Measurements from ENCODE around the gene INSL6. TPM values are rescaled to one million over a fixed set of nuclear protein-coding genes. Genes with fewer than 3 reads are reported as not detected.

The INSL6 gene
- polyA plus RNA-seq, 1 of the 3 experiments (the other 2 are of a cell fraction): not detected

DNA sequence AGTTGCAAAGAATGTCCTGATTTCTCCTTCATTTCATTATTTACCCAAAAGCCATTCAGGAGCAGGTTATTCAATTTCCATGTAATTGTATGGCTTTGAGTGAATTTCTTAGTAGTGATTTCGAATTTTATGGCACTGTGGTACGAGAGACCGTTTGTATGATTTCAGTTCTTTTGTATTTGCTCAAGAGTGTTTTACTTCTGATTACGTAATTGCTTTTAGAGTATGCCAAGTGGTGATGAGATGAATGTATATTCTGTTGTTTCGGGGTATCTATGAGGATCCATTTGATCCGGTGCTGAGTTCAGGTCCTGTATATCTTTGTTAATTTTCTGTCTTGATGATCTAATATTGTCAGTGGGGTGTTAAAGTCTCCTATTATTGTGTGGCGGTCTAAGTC lies 41.2 kb downstream of the INSL6 start:
- 73% methylated on average over 7 of the region's 7 CpGs for WGBS (ENCODE audit: low lambda C conversion rate)
- POLR2A ChIA-PET: no interaction called here
- Histone ChIP-seq H3K9me3 (no peaks in the 10 kb centered on the region), H2AFZ (ENCODE audit: low read depth) (no peak overlapping the region), H3K36me3 (replicated peaks in 1 of 2; ENCODE audit: control insufficient read depth in 1 of 2, insufficient read depth in 2 of 2, low read length in 1 of 2) (peaks cover 0 to 1% of the 10 kb centered on the region in 2 experiments), H3K4me1 (ENCODE audit: control insufficient read depth in 1 of 2, insufficient read depth in 2 of 2, low read depth in 1 of 2, low read length in 1 of 2) (no peaks in the 10 kb centered on the region), H3F3A (replicated peaks; ENCODE audit: insufficient read depth) (no peaks in the 10 kb centered on the region), H3K4me3 (ENCODE audit: low read depth in 2 of 2, low read length in 1 of 2) (no peak overlapping the region), H3K9ac (no peak overlapping the region), H3K27ac (ENCODE audit: low read depth in 2 of 2, low read length in 1 of 2) (no peak overlapping the region), H3K4me2 (no peak overlapping the region), H4K20me1 (ENCODE audit: insufficient read depth) (no peaks in the 10 kb centered on the region), H3K79me2 (ENCODE audit: insufficient read depth) (no peaks in the 10 kb centered on the region), H3K9me2 (no peaks in the 10 kb centered on the region), H3K27me3 (ENCODE audit: insufficient read depth) (no peaks in the 10 kb centered on the region)
- CTCF ChIA-PET: no interaction called here
- no peak for DNase-seq
- TF ChIP-seq, protein P1, sequence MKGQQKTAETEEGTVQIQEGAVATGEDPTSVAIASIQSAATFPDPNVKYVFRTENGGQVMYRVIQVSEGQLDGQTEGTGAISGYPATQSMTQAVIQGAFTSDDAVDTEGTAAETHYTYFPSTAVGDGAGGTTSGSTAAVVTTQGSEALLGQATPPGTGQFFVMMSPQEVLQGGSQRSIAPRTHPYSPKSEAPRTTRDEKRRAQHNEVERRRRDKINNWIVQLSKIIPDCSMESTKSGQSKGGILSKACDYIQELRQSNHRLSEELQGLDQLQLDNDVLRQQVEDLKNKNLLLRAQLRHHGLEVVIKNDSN (IDR thresholded peaks at IDR 0.05; ENCODE audit: borderline replicate concordance, low read depth): no peak
- TF ChIP-seq SIN3A (IDR thresholded peaks at IDR 0.05; ENCODE audit: borderline replicate concordance, low read depth, low read length): no peak
- no peak for TF ChIP-seq TCF12 (IDR thresholded peaks at IDR 0.05)
- TF ChIP-seq GABPA (IDR thresholded peaks at IDR 0.05; ENCODE audit: low read depth): no peak
- TF ChIP-seq, protein P2, sequence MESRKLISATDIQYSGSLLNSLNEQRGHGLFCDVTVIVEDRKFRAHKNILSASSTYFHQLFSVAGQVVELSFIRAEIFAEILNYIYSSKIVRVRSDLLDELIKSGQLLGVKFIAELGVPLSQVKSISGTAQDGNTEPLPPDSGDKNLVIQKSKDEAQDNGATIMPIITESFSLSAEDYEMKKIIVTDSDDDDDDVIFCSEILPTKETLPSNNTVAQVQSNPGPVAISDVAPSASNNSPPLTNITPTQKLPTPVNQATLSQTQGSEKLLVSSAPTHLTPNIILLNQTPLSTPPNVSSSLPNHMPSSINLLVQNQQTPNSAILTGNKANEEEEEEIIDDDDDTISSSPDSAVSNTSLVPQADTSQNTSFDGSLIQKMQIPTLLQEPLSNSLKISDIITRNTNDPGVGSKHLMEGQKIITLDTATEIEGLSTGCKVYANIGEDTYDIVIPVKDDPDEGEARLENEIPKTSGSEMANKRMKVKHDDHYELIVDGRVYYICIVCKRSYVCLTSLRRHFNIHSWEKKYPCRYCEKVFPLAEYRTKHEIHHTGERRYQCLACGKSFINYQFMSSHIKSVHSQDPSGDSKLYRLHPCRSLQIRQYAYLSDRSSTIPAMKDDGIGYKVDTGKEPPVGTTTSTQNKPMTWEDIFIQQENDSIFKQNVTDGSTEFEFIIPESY (IDR thresholded peaks at IDR 0.05; ENCODE audit: borderline replicate concordance, low read depth): no peak
- TF ChIP-seq, protein P3, sequence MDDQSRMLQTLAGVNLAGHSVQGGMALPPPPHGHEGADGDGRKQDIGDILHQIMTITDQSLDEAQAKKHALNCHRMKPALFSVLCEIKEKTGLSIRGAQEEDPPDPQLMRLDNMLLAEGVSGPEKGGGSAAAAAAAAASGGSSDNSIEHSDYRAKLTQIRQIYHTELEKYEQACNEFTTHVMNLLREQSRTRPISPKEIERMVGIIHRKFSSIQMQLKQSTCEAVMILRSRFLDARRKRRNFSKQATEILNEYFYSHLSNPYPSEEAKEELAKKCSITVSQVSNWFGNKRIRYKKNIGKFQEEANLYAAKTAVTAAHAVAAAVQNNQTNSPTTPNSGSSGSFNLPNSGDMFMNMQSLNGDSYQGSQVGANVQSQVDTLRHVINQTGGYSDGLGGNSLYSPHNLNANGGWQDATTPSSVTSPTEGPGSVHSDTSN (IDR thresholded peaks at IDR 0.05): no peak
- TF ChIP-seq FOXM1 (IDR thresholded peaks at IDR 0.05; ENCODE audit: low read depth): no peak
- no peak for TF ChIP-seq GATA2 (CRISPR knock-in tag; IDR thresholded peaks at IDR 0.05)
- TF ChIP-seq FOXJ3 (CRISPR knock-in tag; IDR thresholded peaks at IDR 0.05): no peak
- TF ChIP-seq YY1 (IDR thresholded peaks at IDR 0.05; ENCODE audit: low read depth): no peak
- TF ChIP-seq CHD2 (IDR thresholded peaks at IDR 0.05; ENCODE audit: low read length, partially characterized antibody): no peak
- TF ChIP-seq RFX5 (IDR thresholded peaks at IDR 0.05; ENCODE audit: low read length): no peak
- TF ChIP-seq MXI1 (IDR thresholded peaks at IDR 0.05; ENCODE audit: low read depth, low read length): no peak
- TF ChIP-seq, protein P4, sequence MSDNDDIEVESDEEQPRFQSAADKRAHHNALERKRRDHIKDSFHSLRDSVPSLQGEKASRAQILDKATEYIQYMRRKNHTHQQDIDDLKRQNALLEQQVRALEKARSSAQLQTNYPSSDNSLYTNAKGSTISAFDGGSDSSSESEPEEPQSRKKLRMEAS (IDR thresholded peaks at IDR 0.05; ENCODE audit: low read depth): no peak
- TF ChIP-seq EP300 (IDR thresholded peaks at IDR 0.05; ENCODE audit: borderline replicate concordance in 1 of 2, low read depth in 1 of 2, low read length in 1 of 2): no peak
- no peak for TF ChIP-seq MEF2A (IDR thresholded peaks at IDR 0.05; ENCODE audit: borderline replicate concordance, low read depth)
- TF ChIP-seq TAF1 (IDR thresholded peaks at IDR 0.05; ENCODE audit: borderline replicate concordance, low read depth, low read length): no peak
- no peak for TF ChIP-seq NFIC (IDR thresholded peaks at IDR 0.05; ENCODE audit: borderline replicate concordance)
- TF ChIP-seq, protein P5, sequence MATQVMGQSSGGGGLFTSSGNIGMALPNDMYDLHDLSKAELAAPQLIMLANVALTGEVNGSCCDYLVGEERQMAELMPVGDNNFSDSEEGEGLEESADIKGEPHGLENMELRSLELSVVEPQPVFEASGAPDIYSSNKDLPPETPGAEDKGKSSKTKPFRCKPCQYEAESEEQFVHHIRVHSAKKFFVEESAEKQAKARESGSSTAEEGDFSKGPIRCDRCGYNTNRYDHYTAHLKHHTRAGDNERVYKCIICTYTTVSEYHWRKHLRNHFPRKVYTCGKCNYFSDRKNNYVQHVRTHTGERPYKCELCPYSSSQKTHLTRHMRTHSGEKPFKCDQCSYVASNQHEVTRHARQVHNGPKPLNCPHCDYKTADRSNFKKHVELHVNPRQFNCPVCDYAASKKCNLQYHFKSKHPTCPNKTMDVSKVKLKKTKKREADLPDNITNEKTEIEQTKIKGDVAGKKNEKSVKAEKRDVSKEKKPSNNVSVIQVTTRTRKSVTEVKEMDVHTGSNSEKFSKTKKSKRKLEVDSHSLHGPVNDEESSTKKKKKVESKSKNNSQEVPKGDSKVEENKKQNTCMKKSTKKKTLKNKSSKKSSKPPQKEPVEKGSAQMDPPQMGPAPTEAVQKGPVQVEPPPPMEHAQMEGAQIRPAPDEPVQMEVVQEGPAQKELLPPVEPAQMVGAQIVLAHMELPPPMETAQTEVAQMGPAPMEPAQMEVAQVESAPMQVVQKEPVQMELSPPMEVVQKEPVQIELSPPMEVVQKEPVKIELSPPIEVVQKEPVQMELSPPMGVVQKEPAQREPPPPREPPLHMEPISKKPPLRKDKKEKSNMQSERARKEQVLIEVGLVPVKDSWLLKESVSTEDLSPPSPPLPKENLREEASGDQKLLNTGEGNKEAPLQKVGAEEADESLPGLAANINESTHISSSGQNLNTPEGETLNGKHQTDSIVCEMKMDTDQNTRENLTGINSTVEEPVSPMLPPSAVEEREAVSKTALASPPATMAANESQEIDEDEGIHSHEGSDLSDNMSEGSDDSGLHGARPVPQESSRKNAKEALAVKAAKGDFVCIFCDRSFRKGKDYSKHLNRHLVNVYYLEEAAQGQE (IDR thresholded peaks at IDR 0.05; ENCODE audit: low read depth, low read length): no peak
- TF ChIP-seq, protein P6, sequence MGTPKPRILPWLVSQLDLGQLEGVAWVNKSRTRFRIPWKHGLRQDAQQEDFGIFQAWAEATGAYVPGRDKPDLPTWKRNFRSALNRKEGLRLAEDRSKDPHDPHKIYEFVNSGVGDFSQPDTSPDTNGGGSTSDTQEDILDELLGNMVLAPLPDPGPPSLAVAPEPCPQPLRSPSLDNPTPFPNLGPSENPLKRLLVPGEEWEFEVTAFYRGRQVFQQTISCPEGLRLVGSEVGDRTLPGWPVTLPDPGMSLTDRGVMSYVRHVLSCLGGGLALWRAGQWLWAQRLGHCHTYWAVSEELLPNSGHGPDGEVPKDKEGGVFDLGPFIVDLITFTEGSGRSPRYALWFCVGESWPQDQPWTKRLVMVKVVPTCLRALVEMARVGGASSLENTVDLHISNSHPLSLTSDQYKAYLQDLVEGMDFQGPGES (IDR thresholded peaks at IDR 0.05; ENCODE audit: low read depth, low read length): no peak
